ENCODE results near the gene CLOCK.

CLOCK gene

DNA sequence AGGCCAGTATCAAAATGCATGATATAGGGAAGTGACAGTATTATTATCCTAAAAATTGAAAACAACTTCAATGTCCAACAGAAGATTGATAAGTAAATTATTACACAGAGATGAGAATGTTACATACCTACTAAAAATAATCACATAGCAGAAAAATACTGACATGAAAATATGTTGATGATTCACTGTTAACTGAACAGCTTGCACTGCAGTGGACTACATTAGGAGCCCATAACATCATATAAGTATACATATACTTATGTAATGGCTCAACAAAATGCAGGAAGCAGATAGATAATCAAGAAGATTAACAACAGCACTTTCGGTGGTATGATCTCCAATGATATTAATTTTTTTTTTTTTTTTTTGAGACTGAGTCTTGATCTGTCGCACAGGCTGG, 7.1 kb downstream of the CLOCK start:
- DNase-seq: peak; percentile 56

GRCh38 chr4:55538531-55538930, 8.2 kb downstream of the CLOCK start:
- DNase-seq: no peak

GRCh38 chr4:55534306-55534705, 12.4 kb downstream of the CLOCK start:
- DNase-seq: no peak

- DNase-seq: no peak
These were observed 16.0 kb downstream of the CLOCK start for GRCh38 chr4:55530691-55531090.

- DNase-seq: no peak
These were observed 16.5 kb downstream of the CLOCK start for GRCh38 chr4:55530167-55530566.

DNA sequence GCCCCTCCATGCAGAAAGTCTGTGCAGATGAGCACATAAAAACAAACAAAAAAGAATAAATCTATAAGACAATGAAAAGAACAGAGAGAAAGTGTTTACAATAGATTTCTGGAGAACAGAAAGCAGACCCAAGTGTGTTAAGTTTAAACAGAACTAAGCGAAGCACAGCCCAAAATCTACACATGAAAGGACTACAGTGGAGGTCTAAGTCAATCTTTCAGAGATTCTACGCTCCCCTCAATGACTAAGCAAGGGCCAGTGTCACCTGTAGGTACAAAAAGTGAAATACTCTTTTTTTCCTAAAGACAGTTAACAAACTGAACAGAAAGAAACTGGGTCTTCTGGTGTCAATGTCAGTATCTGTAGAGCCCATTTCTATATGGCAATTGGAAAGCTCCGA, 18.2 kb downstream of the CLOCK start:
- no peak for DNase-seq

- peak; percentile 67 for DNase-seq
These were observed 21.7 kb downstream of the CLOCK start for GRCh38 chr4:55524844-55525571.

DNA sequence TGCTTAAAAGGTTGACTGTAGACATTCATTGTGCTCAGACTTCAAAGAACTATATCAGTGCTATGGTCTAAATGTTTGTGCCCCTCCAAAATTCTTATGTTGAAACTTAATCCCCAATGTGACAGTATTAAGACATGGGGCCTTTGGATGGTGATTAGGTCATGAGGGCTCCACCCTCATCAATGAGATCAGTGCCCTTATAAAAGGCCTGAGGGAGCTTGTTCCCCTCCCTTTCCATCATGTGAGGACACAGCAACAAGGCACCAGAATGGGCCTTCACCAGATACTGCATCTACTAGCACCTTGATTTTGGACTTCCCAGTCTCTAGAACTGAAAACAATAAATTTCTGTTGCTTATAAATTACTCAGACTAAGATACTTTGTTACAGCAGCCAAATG, 28.3 kb downstream of the CLOCK start:
- no peak for DNase-seq

GRCh38 chr4:55517526-55518229, 29.0 kb downstream of the CLOCK start:
- no peak for DNase-seq

- peak; percentile 57 for DNase-seq
These were observed 33.7 kb downstream of the CLOCK start for GRCh38 chr4:55512922-55513571.

DNA sequence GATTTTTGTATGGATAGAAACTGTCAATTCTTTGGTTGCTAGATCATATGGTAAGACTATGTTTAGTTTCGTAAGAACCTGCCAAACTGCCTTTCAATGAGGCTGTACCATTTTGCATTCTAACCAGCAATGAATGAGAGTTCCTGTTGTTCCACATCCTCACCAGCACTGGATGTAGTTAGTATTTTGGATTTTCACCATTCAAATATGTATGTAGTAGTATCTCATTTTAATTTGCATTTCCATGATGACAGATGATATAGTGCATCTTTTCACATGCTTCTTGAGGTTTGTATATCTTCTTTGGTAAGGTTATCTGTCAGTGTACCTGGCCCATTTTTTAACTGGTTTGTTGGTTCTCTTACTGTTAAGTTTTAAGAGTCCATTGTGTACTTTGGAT, 34.6 kb downstream of the CLOCK start:
- DNase-seq: no peak

DNA sequence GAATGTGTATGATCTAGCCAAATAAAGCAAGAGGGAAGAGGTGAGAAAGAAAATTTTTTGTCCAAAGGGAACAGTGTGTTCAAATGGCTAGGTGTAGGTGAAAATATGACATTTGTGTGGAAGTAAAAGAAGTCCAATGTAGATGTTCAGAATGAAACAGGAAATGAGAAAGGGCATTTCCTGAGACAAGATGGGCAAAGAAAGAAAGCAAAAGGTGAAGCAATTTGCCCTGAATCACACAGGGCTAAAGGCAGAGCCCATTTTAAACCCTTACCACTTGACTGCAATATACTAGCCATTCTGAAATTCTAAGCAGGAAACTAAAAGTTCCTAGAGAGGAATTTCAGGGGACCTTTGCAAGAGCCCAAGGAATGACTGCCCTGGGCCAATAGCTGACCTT, 36.0 kb downstream of the CLOCK start:
- DNase-seq: no peak

DNA sequence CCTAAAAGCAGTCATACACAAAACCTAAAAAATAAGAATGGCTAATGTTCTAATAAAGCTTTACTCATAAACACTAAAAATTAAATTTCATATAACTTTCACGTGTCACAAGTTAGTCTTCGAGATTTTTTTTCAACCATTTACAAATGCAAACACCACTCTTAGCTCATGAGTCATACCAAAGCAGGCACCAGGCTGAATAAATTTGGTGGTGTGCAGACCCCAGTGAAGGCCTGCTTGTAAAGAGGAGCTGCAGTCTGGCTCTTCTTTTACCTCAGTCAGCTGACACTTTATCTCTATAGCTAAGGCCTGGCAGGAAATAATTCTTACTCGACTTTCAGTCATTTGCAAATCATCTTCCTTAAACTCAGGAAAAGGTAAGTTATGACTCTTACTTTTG, 37.4 kb downstream of the CLOCK start:
- DNase-seq: peak; percentile 33

DNA sequence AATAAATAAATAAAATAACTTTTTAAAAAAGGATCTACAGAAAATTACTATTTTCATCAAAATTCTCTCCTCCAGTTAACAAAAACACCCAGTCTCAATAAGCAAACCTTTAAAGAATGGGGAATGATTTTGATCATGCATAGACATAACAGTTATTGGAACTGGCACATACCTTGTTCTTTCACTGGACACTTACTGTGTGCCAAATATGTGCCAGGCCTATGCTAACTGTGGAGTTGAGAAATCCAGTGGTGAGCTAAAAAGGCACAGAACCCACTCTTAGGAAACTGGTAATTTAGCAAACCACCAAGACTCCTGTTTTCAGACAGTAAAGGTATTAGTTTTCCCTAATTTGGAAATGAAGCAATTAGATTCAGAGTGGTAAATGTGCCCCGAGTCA, 39.1 kb downstream of the CLOCK start:
- DNase-seq: no peak

DNA sequence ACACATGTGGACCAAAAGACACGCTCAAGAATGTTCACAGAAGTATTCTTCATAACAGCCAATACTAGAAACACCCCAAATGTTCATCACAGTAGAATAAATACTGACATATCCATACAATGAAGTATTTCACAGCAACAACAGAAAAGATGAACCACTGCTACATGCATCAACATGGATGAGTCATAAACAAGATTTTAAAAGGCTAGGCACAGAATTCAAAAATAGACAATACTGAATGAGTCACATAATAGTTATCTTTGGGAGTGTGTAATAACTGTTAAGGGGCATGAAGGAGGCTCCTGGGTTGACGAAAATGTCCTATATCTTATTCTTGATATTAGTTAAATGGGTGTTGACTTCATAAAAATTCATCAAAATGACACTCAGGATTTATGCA, 43.5 kb downstream of the CLOCK start:
- peak; percentile 91 for DNase-seq

- DNase-seq: no peak
These were observed 46.6 kb downstream of the CLOCK start for GRCh38 chr4:55500072-55500471.

DNA sequence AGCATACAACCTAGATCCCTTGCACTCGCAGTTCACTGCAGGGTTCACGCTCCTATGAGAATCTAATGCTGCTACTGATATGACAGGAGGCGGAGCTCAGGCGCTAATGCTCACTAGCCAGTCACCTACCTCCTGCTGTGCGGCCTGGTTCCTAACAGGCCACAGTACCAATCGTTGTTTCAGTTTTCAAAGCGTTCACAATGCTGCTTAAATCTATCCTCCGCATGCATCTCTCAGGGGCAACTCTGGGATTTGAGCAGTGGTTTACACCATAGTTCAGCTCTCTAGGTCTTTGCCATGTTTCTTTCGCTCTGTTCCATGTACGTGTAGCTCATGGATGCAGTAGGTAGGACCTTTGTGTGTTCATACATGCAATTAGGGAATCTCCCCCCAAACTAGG, 47.2 kb downstream of the CLOCK start:
- no peak for DNase-seq

DNA sequence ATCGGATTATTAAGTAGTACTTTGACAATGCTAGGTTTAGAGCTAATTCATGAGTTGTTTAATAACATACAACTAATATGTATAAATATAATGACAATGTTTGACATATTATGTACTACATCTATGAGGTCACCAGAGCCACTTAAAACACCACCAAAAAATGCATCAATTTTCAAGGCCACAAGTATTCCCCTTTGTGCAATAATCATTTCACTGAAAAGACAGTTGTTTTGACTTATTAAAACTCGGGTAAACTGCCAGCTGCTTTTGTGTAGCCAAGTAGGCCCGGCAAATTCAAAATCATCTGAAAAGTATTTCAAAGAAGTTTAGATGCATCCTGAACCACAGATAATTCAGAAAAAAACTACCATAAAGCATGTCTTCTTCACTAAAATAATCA, 48.7 kb downstream of the CLOCK start:
- DNase-seq: no peak

DNA sequence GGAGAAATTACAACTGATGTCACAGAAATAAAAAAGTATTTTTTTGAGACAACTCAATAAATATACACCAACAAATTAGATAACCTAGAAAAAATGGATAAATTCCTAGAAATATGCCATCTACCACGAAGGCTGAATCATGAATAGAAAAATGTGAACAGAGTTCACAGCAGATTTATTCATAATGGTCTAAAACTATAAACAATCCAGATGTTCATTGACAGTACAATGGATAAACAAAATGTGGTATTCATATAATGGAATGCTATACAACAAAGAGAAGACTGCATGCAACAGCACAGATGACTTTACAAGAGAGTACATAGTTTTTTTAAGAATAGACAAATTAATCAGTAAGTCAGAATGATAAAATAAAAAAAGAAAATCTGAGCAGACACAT, 55.2 kb downstream of the CLOCK start:
- peak; percentile 19 for DNase-seq

DNA sequence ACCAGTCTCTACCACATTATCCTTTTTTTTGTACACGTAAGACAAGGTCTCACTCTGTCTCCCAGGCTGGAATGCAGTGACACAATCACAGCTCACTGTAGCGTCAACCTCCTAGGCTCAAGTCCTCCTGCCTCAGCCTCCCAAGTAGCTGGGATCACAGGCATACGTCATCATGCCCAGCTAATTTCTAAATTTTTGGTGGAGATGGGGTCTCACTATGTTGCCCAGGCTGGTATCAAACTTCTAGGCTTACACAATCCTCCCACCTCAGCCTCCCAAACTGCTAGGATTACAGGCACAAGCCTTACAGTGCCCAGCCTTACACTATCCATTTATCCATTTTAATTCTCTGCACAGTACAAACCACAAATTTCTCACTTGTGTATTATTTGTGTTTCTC, 58.0 kb downstream of the CLOCK start:
- DNase-seq: no peak

DNA sequence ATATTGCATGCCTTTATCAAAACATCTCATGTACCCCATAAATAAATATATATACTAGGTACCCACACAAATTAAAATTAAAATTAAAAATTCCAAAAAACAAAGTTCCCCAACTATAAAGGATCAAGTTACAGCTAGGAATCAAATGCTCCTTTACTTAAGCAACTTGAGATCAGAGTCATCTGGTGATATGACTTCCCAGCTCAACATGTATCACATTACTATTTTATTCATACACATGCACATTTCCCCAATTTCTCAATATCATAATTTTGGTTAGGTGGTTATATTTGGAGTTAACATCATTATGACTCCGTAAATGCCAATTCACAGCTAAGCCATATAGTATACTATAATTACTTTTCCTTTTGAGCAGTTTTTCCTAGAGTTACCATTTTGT, 60.9 kb downstream of the CLOCK start:
- no peak for DNase-seq

- no peak for DNase-seq
These were observed 63.4 kb downstream of the CLOCK start for GRCh38 chr4:55483315-55483714.

GRCh38 chr4:55475394-55476243, 71.1 kb downstream of the CLOCK start:
- DNase-seq: peak; percentile 70

Data from fibroblast of skin of back (primary cell).